A549 (cell line): ENCODE data around the gene FAHD2B. TPM values are rescaled to one million over a fixed set of nuclear protein-coding genes. Genes with fewer than 3 reads are reported as not detected.
"Not testable (repeated sequence)": the region's sequence is repeated elsewhere in the genome, so short reads cannot be mapped to it uniquely, and the experiment has no call there.

Source experiments
- ATAC-seq, 2 experiments: fragments of 200-7000 bp in 1 of 2; fragments of >200 bp in 1 of 2; cut with Nextera tagmentation in 1 of 2; cut with Tn5 transposase in 1 of 2; 3 replicates each; pipeline versions ENCODE4 v1.8.0 to v1.9.1; 2018 to 2020; ENCODE audit warnings: mild to moderate bottlenecking in 1 of 2, moderate library complexity in 1 of 2
- CTCF ChIA-PET: fragments of 300-600 bp; sonication (Branson Sonifier 250); formaldehyde crosslinking; extraction: SDS; loops from one replicate; lab custom pipeline; 2021; ENCODE audit warnings: antibody characterized with exemption, inconsistent platforms; lab: Yijun Ruan, JAX
- POLR2A ChIA-PET: fragments of 350-600 bp; formaldehyde crosslinking; extraction: SDS; loops from one replicate; lab custom pipeline; 2021; ENCODE audit warnings: antibody characterized with exemption, inconsistent platforms; lab: Yijun Ruan, JAX
- DNase-seq, 2 experiments: peaks; one replicate each; pipeline versions ENCODE4 v3.0.0 to v3.0.0-alpha.2; 2011 to 2016; ENCODE audit warnings: low read depth in 1 of 2, low spot score in 1 of 2
- FAIRE-seq: peaks from 2 replicates; lab custom pipeline; 2011; peaks lifted over from hg19 to GRCh38; lab: Jason Lieb, UNC
- H3K27ac ChIP-seq, 2 experiments: fragments of >200 bp; sonication (Bioruptor Twin); formaldehyde crosslinking; 3 replicates each; pipeline ENCODE4 v1.5.1; 2016 to 2017
- H3K4me1 ChIP-seq: fragments of >200 bp; sonication (Bioruptor Twin); formaldehyde crosslinking; 3 replicates; pipeline ENCODE4 v1.6.1; 2016
- H3K4me2 ChIP-seq: fragments of >200 bp; sonication (Bioruptor Twin); formaldehyde crosslinking; 3 replicates; pipeline ENCODE4 v1.6.1; 2016
- H3K4me3 ChIP-seq: fragments of >200 bp; sonication (Bioruptor Twin); formaldehyde crosslinking; 3 replicates; pipeline ENCODE4 v1.5.1; 2016
- H3K9me3 ChIP-seq: fragments of >200 bp; sonication (Bioruptor Twin); formaldehyde crosslinking; 3 replicates; pipeline ENCODE4 v1.6.1; 2016
- WGBS: methylation state at CpG from one replicate; pipeline ENCODE4 v1.1.6; 2017; ENCODE audit errors: missing lambda C conversion rate; 5-methylcytosine and 5-hydroxymethylcytosine counted together
- polyA plus RNA-seq, 4 experiments: library from polyadenylated mRNA; depleted of rRNA in 3 of 4; stranded (reverse); fragments of >200 nt; fragmentation: RNase III in 1 of 4; extraction: RNeasy Plus Mini Kit Qiagen cat#74134 plus additional on column Dnase treatment in 1 of 4; gene quantifications; 2 replicates in 3 of 4; 3 replicates in 1 of 4; pipeline ENCODE4 v1.2.3, GENCODE V29; 2011 to 2017

The FAHD2B gene
- polyA plus RNA-seq, 2 of the 4 experiments (the other 2 are of a cell fraction): 9.2 to 11.9 TPM

DNA sequence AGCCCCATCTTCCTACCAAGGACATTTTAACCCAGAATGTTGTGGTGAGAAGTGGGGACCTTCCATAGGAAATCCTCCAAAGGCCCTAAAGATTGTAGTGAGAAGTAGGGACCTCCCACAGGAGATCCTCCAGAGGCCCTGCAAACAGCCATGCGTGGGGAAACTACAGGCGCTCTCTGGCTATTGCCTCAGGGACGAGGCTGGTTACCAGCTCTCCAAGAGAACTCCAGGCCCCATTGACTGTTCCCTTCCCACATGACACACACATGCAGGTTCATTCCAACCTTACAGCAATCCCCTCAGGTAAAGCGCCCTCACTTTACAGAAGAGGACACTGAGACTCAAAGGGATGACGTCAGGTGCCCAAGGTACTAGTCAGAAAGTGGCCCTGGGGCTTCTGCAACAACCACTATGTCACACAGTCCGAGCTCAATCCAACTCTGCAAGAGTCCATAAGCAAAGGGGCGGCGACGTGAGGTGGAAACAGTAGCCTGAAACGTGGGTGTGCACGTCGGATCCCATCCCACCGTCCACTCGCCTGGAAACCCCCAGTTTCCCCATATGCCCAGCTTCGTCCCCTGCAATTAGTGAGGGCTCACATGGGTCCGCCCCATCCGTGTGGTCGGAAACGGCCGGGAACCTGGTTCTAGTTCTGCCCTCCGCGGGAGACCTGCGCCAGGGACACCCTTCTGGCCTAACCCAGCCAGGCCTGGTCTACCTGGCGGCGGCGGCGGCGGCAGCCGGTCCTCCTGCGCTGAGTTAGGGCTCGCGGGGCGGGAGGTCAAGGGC, 505 bp downstream of the FAHD2B start:
- 96% methylated on average over 5 of the region's 33 CpGs for WGBS

DNA sequence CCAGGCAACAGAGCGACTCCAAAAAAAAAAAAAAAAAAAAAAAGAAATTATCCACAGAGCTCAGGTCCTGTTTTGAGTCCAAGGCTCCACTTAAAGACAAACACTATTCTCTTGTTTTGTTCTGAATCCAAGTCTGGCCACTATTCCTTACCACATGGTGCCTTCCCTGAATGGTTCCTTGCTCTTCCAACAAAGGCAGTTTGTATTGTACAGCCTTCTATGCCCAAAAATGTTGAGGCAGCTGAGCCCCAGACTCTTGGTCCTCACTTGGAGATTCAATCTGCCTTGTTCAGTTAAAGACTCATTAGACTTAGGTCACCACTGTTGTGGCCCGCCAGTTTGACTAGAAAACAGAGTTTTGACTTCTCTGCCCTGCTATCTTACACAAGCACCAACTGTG, 1.7 kb downstream of the FAHD2B start:
- CTCF ChIA-PET, H3K9me3 ChIP-seq, FAIRE-seq, DNase-seq, ATAC-seq, H3K27ac ChIP-seq, H3K4me1 ChIP-seq, H3K4me2 ChIP-seq, H3K4me3 ChIP-seq: not testable (repeated sequence)
- WGBS: 88% methylated on average over 2 of the region's 2 CpGs
- POLR2A ChIA-PET: interaction anchor here (0.6 kb wide), 1 partner anchor 93 kb away, joined by 3 read pairs; no protein-coding TSS in a partner anchor

More for the DNA sequence above, 505 bp downstream of the FAHD2B start:
- H3K4me1 ChIP-seq, DNase-seq, H3K27ac ChIP-seq, H3K9me3 ChIP-seq, FAIRE-seq, CTCF ChIA-PET, POLR2A ChIA-PET: not testable (repeated sequence)
- peak; percentile 59 to 62 for ATAC-seq
- Histone ChIP-seq H3K4me2 (peak overlapping the region; percentile 57), H3K4me3 (peak overlapping the region; percentile 42)

DNA sequence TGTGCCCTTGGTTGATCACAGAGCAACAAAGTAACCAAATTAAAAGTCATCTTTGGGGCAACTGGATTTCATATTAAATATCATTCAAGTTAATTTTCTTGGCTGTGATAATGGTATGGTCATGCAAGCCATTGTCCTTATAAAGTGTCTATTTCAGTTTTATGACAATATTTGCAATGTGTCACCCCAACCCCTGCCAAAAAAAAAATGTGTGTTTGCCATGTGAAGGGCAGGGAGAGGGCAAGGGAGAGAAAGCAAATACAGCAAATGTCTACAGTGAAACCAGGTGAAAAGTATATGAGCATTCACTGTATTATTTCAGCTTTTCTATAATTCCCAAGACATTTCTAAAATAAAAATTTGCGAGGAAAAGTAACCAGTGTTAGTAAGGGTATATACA, 6.0 kb downstream of the FAHD2B start:
- H3K4me3 ChIP-seq, POLR2A ChIA-PET, H3K9me3 ChIP-seq, CTCF ChIA-PET, H3K27ac ChIP-seq, H3K4me2 ChIP-seq, H3K4me1 ChIP-seq, FAIRE-seq, ATAC-seq, DNase-seq: not testable (repeated sequence)
- WGBS: 94% methylated on average over 1 of the region's 1 CpG

DNA sequence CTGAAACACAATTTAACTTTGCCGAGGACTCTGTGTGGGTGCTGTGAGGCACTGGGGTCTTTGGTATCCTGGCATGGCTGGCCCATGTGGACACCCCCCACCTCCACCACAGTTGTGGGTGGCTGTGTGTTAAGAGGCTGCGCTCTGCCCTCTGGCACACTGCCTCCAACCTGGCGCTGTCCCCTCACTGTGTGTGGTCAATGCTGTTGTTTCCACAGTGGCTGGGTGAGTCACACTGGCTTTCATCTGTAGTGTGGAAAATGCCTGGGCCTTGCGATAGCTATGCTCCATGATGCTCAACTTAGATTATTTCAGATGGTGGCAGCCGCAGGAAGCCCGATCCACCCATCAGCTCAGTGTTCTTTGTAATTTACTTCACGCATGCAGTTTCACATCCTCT, 9.6 kb downstream of the FAHD2B start:
- H3K4me2 ChIP-seq, H3K4me3 ChIP-seq, H3K27ac ChIP-seq, POLR2A ChIA-PET, DNase-seq, H3K4me1 ChIP-seq, FAIRE-seq, CTCF ChIA-PET, H3K9me3 ChIP-seq: not testable (repeated sequence)
- ATAC-seq: peak in 1 of 2 experiments; percentile 38; a peak in 2 of 6 replicates
- 92% methylated on average over 2 of the region's 7 CpGs for WGBS

DNA sequence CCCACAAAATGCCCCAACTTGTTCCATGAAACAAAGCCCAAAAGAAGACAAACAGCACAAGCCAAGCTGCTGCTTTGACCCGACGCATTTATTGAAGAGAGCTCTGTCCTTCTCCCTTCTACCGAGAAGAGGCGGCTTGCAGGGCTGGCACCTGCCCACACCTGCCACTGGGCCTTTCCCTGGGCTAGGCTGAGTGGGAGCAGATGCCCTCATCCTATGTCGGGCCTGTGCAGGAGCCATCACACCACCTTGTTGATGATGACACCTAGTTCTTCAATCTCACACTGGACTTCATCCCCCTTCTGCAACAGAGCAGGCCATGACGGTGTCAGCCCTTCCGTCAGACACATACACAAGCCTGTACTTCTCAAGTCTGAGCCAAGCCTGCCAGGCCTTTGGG, 11.2 kb downstream of the FAHD2B start:
- FAIRE-seq, ATAC-seq, H3K9me3 ChIP-seq, H3K4me2 ChIP-seq, H3K4me3 ChIP-seq, CTCF ChIA-PET, H3K4me1 ChIP-seq, DNase-seq, H3K27ac ChIP-seq, POLR2A ChIA-PET: not testable (repeated sequence)
- WGBS: 86% methylated on average over 7 of the region's 7 CpGs

DNA sequence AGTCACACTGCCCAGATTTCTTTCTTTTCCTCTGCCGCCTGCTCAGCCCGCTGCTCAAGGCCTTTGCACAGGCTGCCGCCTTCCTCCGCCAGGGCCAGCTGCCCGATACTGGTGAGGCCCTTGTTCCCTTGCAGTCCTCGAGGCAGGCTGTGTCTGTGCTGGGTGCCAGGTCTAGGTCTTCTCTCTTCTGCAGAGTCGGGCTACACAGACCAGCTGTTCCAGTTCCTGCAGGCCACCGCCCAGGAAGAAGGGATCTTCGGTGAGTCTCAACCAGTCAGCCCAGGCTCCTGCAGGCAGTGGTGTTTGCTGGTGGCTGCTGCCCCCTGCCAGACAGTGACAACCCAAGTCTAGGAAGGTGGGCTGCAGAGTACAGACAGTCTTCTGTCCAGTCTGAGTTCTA, 12.5 kb downstream of the FAHD2B start:
- H3K27ac ChIP-seq, DNase-seq, FAIRE-seq, H3K4me1 ChIP-seq, H3K4me3 ChIP-seq, POLR2A ChIA-PET, H3K9me3 ChIP-seq, CTCF ChIA-PET, H3K4me2 ChIP-seq: not testable (repeated sequence)
- 59% methylated on average over 4 of the region's 9 CpGs for WGBS
- ATAC-seq: peak; percentile 52 to 66; a peak in 5 of 6 replicates

DNA sequence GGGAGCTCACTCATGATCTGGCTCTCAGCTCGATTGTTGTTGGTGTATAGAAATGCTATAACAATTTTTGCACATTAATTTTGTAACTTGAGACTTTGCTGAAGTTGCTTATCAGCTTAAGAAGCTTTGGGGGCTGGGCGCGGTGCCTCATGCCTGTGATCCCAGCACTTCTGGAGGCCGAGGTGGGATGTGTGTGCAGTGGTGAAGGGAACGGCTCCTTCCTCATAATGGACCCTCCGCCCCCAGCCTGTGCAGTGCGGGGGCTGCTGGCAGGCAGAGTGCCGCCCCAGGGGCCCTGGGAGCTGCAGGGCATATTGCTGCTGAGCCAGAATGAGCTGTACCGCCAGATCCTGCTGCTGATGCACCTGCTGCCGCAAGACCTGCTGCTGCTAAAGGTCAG, 13.8 kb downstream of the FAHD2B start:
- POLR2A ChIA-PET, H3K27ac ChIP-seq, DNase-seq, H3K4me1 ChIP-seq, FAIRE-seq, CTCF ChIA-PET, H3K9me3 ChIP-seq, H3K4me2 ChIP-seq, H3K4me3 ChIP-seq, ATAC-seq: not testable (repeated sequence)
- WGBS: 58% methylated on average over 6 of the region's 10 CpGs

DNA sequence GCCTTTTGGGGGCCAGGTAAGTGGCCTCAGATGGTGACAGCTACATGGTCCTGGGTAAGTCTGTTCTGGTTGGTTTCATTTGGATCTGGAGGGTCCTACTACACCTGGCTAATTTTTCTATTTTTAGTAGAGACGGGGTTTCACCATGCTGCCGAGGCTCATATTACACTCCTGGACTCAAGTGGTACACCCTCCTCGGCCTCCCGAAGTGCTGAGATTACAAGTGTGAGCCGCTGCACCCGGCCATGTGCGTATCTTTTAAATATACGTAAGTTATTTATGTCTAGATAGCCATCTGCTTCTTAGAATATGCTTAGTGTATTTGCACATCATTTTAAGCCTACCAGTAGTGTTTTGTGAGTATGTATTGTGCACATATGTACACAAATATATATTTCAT, 17.5 kb downstream of the FAHD2B start:
- H3K4me2 ChIP-seq, CTCF ChIA-PET, H3K4me3 ChIP-seq, POLR2A ChIA-PET, H3K4me1 ChIP-seq, H3K27ac ChIP-seq, ATAC-seq, H3K9me3 ChIP-seq, DNase-seq, FAIRE-seq: not testable (repeated sequence)
- 54% methylated on average over 8 of the region's 8 CpGs for WGBS

DNA sequence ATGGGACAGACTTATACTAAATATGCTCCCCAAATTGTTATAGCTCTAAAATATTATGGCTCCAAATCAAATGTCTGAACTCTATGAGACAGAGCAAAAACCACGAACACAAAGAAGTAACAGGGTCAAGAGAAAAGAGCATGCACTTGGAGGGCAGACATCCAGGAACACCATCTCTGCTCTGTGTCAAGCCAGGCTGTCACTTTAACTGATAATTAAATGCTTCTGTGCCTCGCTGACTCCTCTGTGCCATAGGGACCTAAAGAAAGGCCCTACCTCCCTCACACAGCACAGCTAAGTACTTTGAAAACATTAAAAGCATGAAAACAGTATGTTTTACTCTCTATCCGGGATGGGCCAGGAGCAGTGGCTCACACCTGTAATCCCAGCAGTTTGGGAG, 23.8 kb downstream of the FAHD2B start:
- POLR2A ChIA-PET, CTCF ChIA-PET: not testable (repeated sequence)

DNA sequence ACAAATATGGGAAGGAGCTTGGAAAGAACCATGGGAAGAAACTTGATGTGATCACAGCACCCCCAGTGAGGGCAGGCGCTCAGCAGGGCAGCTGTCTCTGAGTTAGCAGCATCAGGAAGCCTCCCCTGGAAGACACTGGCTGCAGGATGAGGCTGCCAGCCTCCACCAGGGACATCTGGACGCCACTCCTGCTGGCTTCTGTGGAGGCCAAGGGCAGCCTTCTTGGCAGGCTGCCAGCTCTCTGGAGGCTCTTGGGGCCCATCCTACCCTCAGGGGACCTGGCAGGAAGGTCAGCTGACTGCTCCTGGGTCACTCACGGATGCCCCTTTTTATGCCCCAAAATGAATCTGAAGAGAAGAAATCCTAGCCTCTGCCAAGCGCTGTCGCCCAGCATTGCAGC, 26.0 kb downstream of the FAHD2B start:
- WGBS: 50% methylated on average over 3 of the region's 5 CpGs
- H3K4me2 ChIP-seq, H3K27ac ChIP-seq, FAIRE-seq, DNase-seq, H3K4me1 ChIP-seq, ATAC-seq, CTCF ChIA-PET, H3K9me3 ChIP-seq, H3K4me3 ChIP-seq, POLR2A ChIA-PET: not testable (repeated sequence)

More for the DNA sequence above, 23.8 kb downstream of the FAHD2B start:
- H3K4me1 ChIP-seq, DNase-seq, H3K9me3 ChIP-seq, H3K4me2 ChIP-seq, ATAC-seq, H3K4me3 ChIP-seq, H3K27ac ChIP-seq, FAIRE-seq: not testable (repeated sequence)
- 29% methylated on average over 2 of the region's 3 CpGs for WGBS
